K562 (cell line): Measurements from ENCODE around the gene ATOH8. TPM values are rescaled to one million over a fixed set of nuclear protein-coding genes. Genes with fewer than 3 reads are reported as not detected.

Source experiments
- ATAC-seq: fragments of 200-7000 bp; cut with Tn5 transposase; 3 replicates; pipeline ENCODE4 v1.9.1; 2020; ENCODE audit warnings: moderate library complexity
- BruUV-seq: library from RNA; stranded (reverse); fragments of 400-500 nt; replicated peaks from 2 replicates; lab custom pipeline; 2021; lab: Mats Ljungman, UMichigan
- CTCF ChIA-PET: fragments of 300-600 bp; formaldehyde crosslinking; extraction: SDS; loops from one replicate; lab custom pipeline; 2021; ENCODE audit warnings: low intra/inter-chr PET ratio; lab: Yijun Ruan, JAX
- POLR2A ChIA-PET: fragments of 300-600, 350-650 bp; sonication (Branson Sonifier 250); formaldehyde crosslinking; extraction: SDS; loops from one replicate; lab custom pipeline; 2021; ENCODE audit warnings: antibody characterized with exemption, inconsistent platforms; lab: Yijun Ruan, JAX
- DNase-seq, 4 experiments: peaks; one replicate each; pipeline versions ENCODE4 v3.0.0 to v3.0.0-alpha.2; 2011 to 2018; ENCODE audit warnings: low spot score in 3 of 4, mixed read lengths in 3 of 4; ENCODE audit errors: extremely low read depth in 1 of 4
- FAIRE-seq: peaks from 2 replicates; lab custom pipeline; 2011; peaks lifted over from hg19 to GRCh38; lab: Jason Lieb, UNC
- H2AFZ ChIP-seq: 2 replicates; pipeline ENCODE4 v1.6.0; 2011; ENCODE audit warnings: low read depth, low read length, control low read depth, inconsistent platforms
- H3K27ac ChIP-seq: fragments of 200-600 bp; 3 replicates; pipeline ENCODE4 v1.8.0; 2011; ENCODE audit warnings: low read depth, mild to moderate bottlenecking, control low read depth, inconsistent platforms, low read length, moderate library complexity, mixed read lengths; ENCODE audit errors: extremely low read depth
- H3K27me3 ChIP-seq, 2 experiments: fragments of 300-600 bp in 1 of 2; 2 replicates in 1 of 2; 3 replicates in 1 of 2; pipeline versions ENCODE4 v1.6.0 to v1.8.0; 2011; ENCODE audit warnings: inconsistent platforms in 2 of 2, low read length in 2 of 2, mild to moderate bottlenecking in 1 of 2, mixed read lengths in 1 of 2, moderate library complexity in 1 of 2; ENCODE audit not compliant: control insufficient read depth in 2 of 2, insufficient read depth in 2 of 2
- H3K36me3 ChIP-seq: fragments of 300-600 bp; 3 replicates; pipeline ENCODE4 v1.8.0; 2011; ENCODE audit warnings: mild to moderate bottlenecking, low read length, inconsistent platforms; ENCODE audit not compliant: control insufficient read depth, insufficient read depth
- H3K4me1 ChIP-seq, 2 experiments: fragments of 200-600 bp in 1 of 2; replicated peaks in 1 of 2; 2 replicates in 1 of 2; 3 replicates in 1 of 2; pipeline versions ENCODE4 v1.5.1 to v1.8.0; 2011; ENCODE audit warnings: inconsistent platforms in 2 of 2, low read length in 2 of 2, mild to moderate bottlenecking in 1 of 2, mixed read lengths in 1 of 2, moderate library complexity in 1 of 2; ENCODE audit not compliant: control insufficient read depth in 2 of 2, insufficient read depth in 2 of 2
- H3K4me2 ChIP-seq: 2 replicates; pipeline ENCODE4 v1.6.1; 2011; ENCODE audit warnings: low read length, control low read depth, inconsistent platforms, mixed read lengths; ENCODE audit not compliant: insufficient read depth
- H3K4me3 ChIP-seq: fragments of 200-600 bp; sonication (generic), shearing (Covaris generic); 2 replicates; pipeline ENCODE4 v1.5.1; 2016; ENCODE audit warnings: control low read depth, inconsistent platforms
- H3K79me2 ChIP-seq: fragments of 200-600 bp; 3 replicates; pipeline ENCODE4 v1.8.0; 2011; ENCODE audit warnings: low read length, inconsistent platforms; ENCODE audit not compliant: control insufficient read depth, insufficient read depth
- H3K9ac ChIP-seq, 2 experiments: 2 replicates each; pipeline versions ENCODE4 v1.6.0 to v1.6.1; 2011; ENCODE audit warnings: low read depth in 2 of 2, low read length in 2 of 2, control low read depth in 1 of 2, inconsistent platforms in 1 of 2, mild to moderate bottlenecking in 1 of 2, mixed read lengths in 1 of 2; ENCODE audit not compliant: insufficient read depth in 1 of 2
- H3K9me1 ChIP-seq: one replicate; pipeline ENCODE4 v1.6.0; 2011; ENCODE audit warnings: inconsistent platforms, mild to moderate bottlenecking, low read length, moderate library complexity; ENCODE audit not compliant: control insufficient read depth, insufficient read depth
- H3K9me3 ChIP-seq: replicated peaks from 2 replicates; pipeline ENCODE4 v1.5.1; 2011; ENCODE audit warnings: low read depth, low read length, inconsistent platforms; ENCODE audit not compliant: control insufficient read depth, insufficient read depth
- H4K20me1 ChIP-seq: replicated peaks from 2 replicates; pipeline ENCODE4 v1.6.1; 2011; ENCODE audit warnings: low read length, inconsistent platforms, mixed read lengths; ENCODE audit not compliant: control insufficient read depth, insufficient read depth
- AFF1 ChIP-seq, 2 experiments: fragments of 450-650 bp; IDR thresholded peaks; 2 replicates each; pipeline ENCODE4 v1.6.1; 2018; ENCODE audit warnings: mild to moderate bottlenecking in 2 of 2, low read depth in 1 of 2; ENCODE audit not compliant: partially characterized antibody in 2 of 2
- AFF4 ChIP-seq: sonication (generic); formaldehyde crosslinking; IDR thresholded peaks from 2 replicates; pipeline ENCODE4 v1.8.0; 2023; ENCODE audit warnings: mild to moderate bottlenecking, missing genetic modification reagents
- BRF1 ChIP-seq: IDR thresholded peaks from 3 replicates; pipeline ENCODE4 v1.6.1; 2011; ENCODE audit warnings: borderline replicate concordance, mild to moderate bottlenecking; ENCODE audit not compliant: insufficient read length; ENCODE audit errors: extremely low read depth
- KAT8 ChIP-seq: fragments of 450-650 bp; IDR thresholded peaks from 2 replicates; pipeline ENCODE4 v1.6.1; 2016; ENCODE audit warnings: low read depth, mild to moderate bottlenecking
- YY1 ChIP-seq, 3 experiments: IDR thresholded peaks; 2 replicates each; pipeline ENCODE4 v1.6.1; 2011; ENCODE audit warnings: low read length in 2 of 3, mild to moderate bottlenecking in 2 of 3, moderate library complexity in 2 of 3, borderline replicate concordance in 1 of 3, control low read depth in 1 of 3, low read depth in 1 of 3; ENCODE audit not compliant: insufficient read depth in 3 of 3, insufficient replicate concordance in 2 of 3, control insufficient read depth in 1 of 3, insufficient read length in 1 of 3; ENCODE audit errors: extremely low read depth in 1 of 3
- WGBS: fragments of 100-300 bp; shearing (Covaris generic); methylation state at CpG from one replicate; pipeline ENCODE4 v1.1.6; 2016; ENCODE audit warnings: low coverage, mixed read lengths; ENCODE audit not compliant: insufficient coverage; ENCODE audit errors: missing lambda C conversion rate; 5-methylcytosine and 5-hydroxymethylcytosine counted together
- in situ Hi-C: fragments of 300-500 bp; cut with MboI; formaldehyde crosslinking; loops from 4 replicates; pipeline ENCODE4 v1.15.0; 2018; ENCODE audit warnings: inconsistent platforms, mixed read lengths
- intact Hi-C: fragments of 100-400 bp; cut with micrococcal nuclease; formaldehyde crosslinking; loops from 2 replicates; pipeline ENCODE4 v1.14.2; 2022
- polyA plus RNA-seq, 8 experiments: library from polyadenylated mRNA; depleted of rRNA in 4 of 8; stranded (reverse) in 5 of 8; unstranded in 3 of 8; fragments of >200 nt; fragmentation: Nextera tagmentation in 2 of 8; fragmentation: Illumina TruSeq in 1 of 8; extraction: Ambion mirVana in 2 of 8; extraction: Trizol in 1 of 8; gene quantifications; 2 replicates each; pipeline versions ENCODE4 v1.2.1 to v1.2.3, GENCODE V29; 2011 to 2014; ENCODE audit warnings: inconsistent platforms in 1 of 8, missing spikeins in 1 of 8
- total RNA-seq, 7 experiments: library from RNA; depleted of rRNA in 6 of 7; stranded (reverse); fragments of >200 nt in 6 of 7; fragmentation: Illumina TruSeq in 2 of 7; extraction: Trizol in 2 of 7; gene quantifications; 2 replicates each; pipeline versions ENCODE4 v1.2.1 to v1.2.3, GENCODE V29; 2011 to 2021; ENCODE audit warnings: low replicate concordance in 1 of 7

Gene ATOH8
- total and polyA plus RNA-seq, 9 of the 15 experiments (the other 6 are each of a cell fraction or from before 2014, with no cell fraction given) = not detected

DNA sequence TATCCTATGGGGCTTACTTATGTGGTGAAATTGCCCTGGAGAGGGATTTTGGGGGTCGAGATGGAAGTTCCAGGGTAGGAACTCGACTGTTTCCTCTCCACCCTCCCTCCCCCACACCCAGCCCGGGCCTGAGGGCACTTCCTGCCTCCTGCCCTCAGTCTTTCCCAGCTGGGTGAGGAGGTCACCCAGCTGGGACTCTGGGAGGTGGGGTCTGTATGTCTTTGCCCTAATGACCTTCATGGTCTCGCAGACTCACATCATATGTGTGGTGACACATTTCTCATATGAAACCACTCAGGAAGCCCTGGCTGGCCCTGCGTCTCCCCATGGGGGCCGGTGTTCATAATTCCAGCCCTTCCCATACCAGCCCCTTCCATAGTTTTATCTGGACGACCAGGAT, 12.4 kb downstream of the ATOH8 start:
- H3K4me1 ChIP-seq = peaks cover 0 to 8% of the 10 kb centered on the region in 2 experiments; a peak in 2 of 5 replicates
- H3K9me3 ChIP-seq = no peaks in the 10 kb centered on the region
- ChIA-PET CTCF (no interaction called here), POLR2A (no interaction called here)
- in situ Hi-C loops (no loop called here), intact Hi-C loops (no loop called here)
- H3K9ac ChIP-seq = no peak overlapping the region
- H3K36me3 ChIP-seq = no peaks in the 10 kb centered on the region
- 12% methylated on average over 5 of the region's 7 CpGs for WGBS
- no peaks in the 10 kb centered on the region for H3K79me2 ChIP-seq
- no peak for ATAC-seq
- no peaks in the 10 kb centered on the region; the same call in 1 of the 2 replicates for H4K20me1 ChIP-seq
- peaks cover 39 to 85% of the 10 kb centered on the region in 2 experiments for H3K27me3 ChIP-seq
- H3K4me3 ChIP-seq = no peak overlapping the region
- H3K4me2 ChIP-seq = no peak overlapping the region
- no peak overlapping the region for H2AFZ ChIP-seq
- no TSS peak for BruUV-seq
- no peak for DNase-seq
- FAIRE-seq = no peak
- no peak overlapping the region for H3K27ac ChIP-seq
- peaks cover 5% of the 10 kb centered on the region for H3K9me1 ChIP-seq
- TF ChIP-seq YY1 (IDR thresholded peaks at IDR 0.05; ENCODE audit: borderline replicate concordance in 1 of 3, control insufficient read depth in 1 of 3, extremely low read depth in 1 of 3, insufficient read depth in 3 of 3, insufficient read length in 1 of 3, insufficient replicate concordance in 2 of 3, low read depth in 1 of 3, low read length in 2 of 3) (no peak), AFF4 (CRISPR knock-in tag) (no peak), KAT8 (no peak), BRF1 (no peak), AFF1 (IDR thresholded peaks at IDR 0.05; ENCODE audit: low read depth in 1 of 2, partially characterized antibody in 2 of 2) (no peak)
